H1 (cell line): ENCODE measurements around the gene HES3. TPM values are rescaled to one million over a fixed set of nuclear protein-coding genes. Genes with fewer than 3 reads are reported as not detected.

Source experiments
- CTCF ChIA-PET: fragments of 300-600 bp; sonication (Branson Sonifier 250); formaldehyde crosslinking; loops from one replicate; lab custom pipeline; 2021; ENCODE audit not compliant: partially characterized antibody; lab: Charles Lee
- POLR2A ChIA-PET: fragments of 300-600 bp; sonication (Branson Sonifier 250); formaldehyde crosslinking; loops from one replicate; lab custom pipeline; 2021; ENCODE audit warnings: inconsistent platforms; ENCODE audit not compliant: partially characterized antibody; lab: Charles Lee
- DNase-seq, 2 experiments: peaks; one replicate each; pipeline versions ENCODE4 v3.0.0 to v3.0.0-alpha.2; 2010 to 2022; ENCODE audit warnings: low spot score in 2 of 2, low read depth in 1 of 2, mixed read lengths in 1 of 2
- FAIRE-seq: peaks from 2 replicates; lab custom pipeline; 2011; peaks lifted over from hg19 to GRCh38; lab: Jason Lieb, UNC
- H2AFZ ChIP-seq: 2 replicates; pipeline ENCODE4 v1.8.1; 2012; ENCODE audit warnings: low read length, inconsistent platforms
- H2AK5ac ChIP-seq: 2 replicates; pipeline ENCODE4 v1.6.1; 2013; ENCODE audit warnings: low read depth, low read length
- H2BK120ac ChIP-seq: replicated peaks from 2 replicates; pipeline ENCODE3; 2013; ENCODE audit warnings: low read depth, low read length, inconsistent platforms
- H2BK12ac ChIP-seq: 2 replicates; pipeline ENCODE4 v1.6.1; 2013; ENCODE audit warnings: low read depth, low read length
- H2BK15ac ChIP-seq: 2 replicates; pipeline ENCODE4 v1.6.1; 2013; ENCODE audit warnings: low read length
- H2BK20ac ChIP-seq: 2 replicates; pipeline ENCODE4 v1.6.1; 2013; ENCODE audit warnings: low read length
- H2BK5ac ChIP-seq: 2 replicates; pipeline ENCODE4 v1.6.1; 2013; ENCODE audit warnings: low read depth, low read length
- H3K14ac ChIP-seq: 2 replicates; pipeline ENCODE4 v1.6.1; 2013; ENCODE audit warnings: inconsistent platforms; ENCODE audit not compliant: insufficient read length
- H3K18ac ChIP-seq: 2 replicates; pipeline ENCODE4 v1.6.1; 2013; ENCODE audit warnings: low read length; ENCODE audit errors: extremely low read depth
- H3K23ac ChIP-seq: 2 replicates; pipeline ENCODE4 v1.6.1; 2013; ENCODE audit warnings: inconsistent platforms; ENCODE audit not compliant: insufficient read length
- H3K23me2 ChIP-seq: 2 replicates; pipeline ENCODE4 v1.6.1; 2013; ENCODE audit warnings: low read depth, low read length
- H3K27ac ChIP-seq: 2 replicates; pipeline ENCODE4 v1.6.1; 2011; ENCODE audit warnings: low read depth, low read length, inconsistent platforms
- H3K27me3 ChIP-seq, 4 experiments: replicated peaks in 1 of 4; 1 replicate in 1 of 4; 2 replicates in 3 of 4; pipeline versions ENCODE4 v1.6.1 to v1.8.1; 2011 to 2013; ENCODE audit warnings: low read length in 3 of 4, mild to moderate bottlenecking in 3 of 4, inconsistent platforms in 2 of 4, mixed read lengths in 2 of 4, moderate library complexity in 1 of 4; ENCODE audit not compliant: control insufficient read depth in 3 of 4, insufficient read depth in 3 of 4; ENCODE audit errors: extremely low read depth in 1 of 4
- H3K36me3 ChIP-seq, 4 experiments: 2 replicates each; pipeline versions ENCODE4 v1.6.1 to v1.8.1; 2011 to 2013; ENCODE audit warnings: mild to moderate bottlenecking in 4 of 4, low read length in 3 of 4, moderate library complexity in 2 of 4, control low read depth in 1 of 4, inconsistent platforms in 1 of 4; ENCODE audit not compliant: insufficient read depth in 4 of 4, control insufficient read depth in 2 of 4
- H3K4ac ChIP-seq: replicated peaks from 2 replicates; pipeline ENCODE3; 2013; ENCODE audit warnings: low read length, low read depth, mixed read lengths, inconsistent platforms; ENCODE audit not compliant: insufficient read length
- H3K4me1 ChIP-seq, 4 experiments: replicated peaks in 1 of 4; 1 replicate in 1 of 4; 2 replicates in 3 of 4; pipeline versions ENCODE4 v1.6.1 to v1.8.1; 2011 to 2013; ENCODE audit warnings: low read length in 3 of 4, inconsistent platforms in 2 of 4, mixed read lengths in 1 of 4; ENCODE audit not compliant: insufficient read depth in 4 of 4, control insufficient read depth in 3 of 4
- H3K4me2 ChIP-seq, 2 experiments: 2 replicates each; pipeline versions ENCODE4 v1.6.1 to v1.8.1; 2011 to 2013; ENCODE audit warnings: low read depth in 2 of 2, low read length in 2 of 2, control low read depth in 1 of 2, inconsistent platforms in 1 of 2, mild to moderate bottlenecking in 1 of 2; ENCODE audit not compliant: insufficient read depth in 1 of 2
- H3K4me3 ChIP-seq, 4 experiments: fragments of 200-600, 300-600 bp in 1 of 4; sonication (generic), shearing (Covaris generic), sonication (Bioruptor Twin) in 1 of 4; 2 replicates each; pipeline versions ENCODE4 v1.5.1 to v1.8.1; 2011 to 2016; ENCODE audit warnings: low read length in 4 of 4, low read depth in 3 of 4, control low read depth in 2 of 4, inconsistent platforms in 2 of 4, mild to moderate bottlenecking in 2 of 4, mixed read lengths in 1 of 4, moderate library complexity in 1 of 4; ENCODE audit not compliant: insufficient read depth in 2 of 4; ENCODE audit errors: extremely low read depth in 1 of 4
- H3K56ac ChIP-seq: replicated peaks from 2 replicates; pipeline ENCODE3; 2013; ENCODE audit warnings: low read depth, mild to moderate bottlenecking, mixed read lengths, low read length, inconsistent platforms; ENCODE audit not compliant: insufficient read length
- H3K79me1 ChIP-seq: 2 replicates; pipeline ENCODE4 v1.6.1; 2013; ENCODE audit warnings: low read depth, low read length, control low read depth
- H3K79me2 ChIP-seq, 2 experiments: 2 replicates each; pipeline versions ENCODE4 v1.6.1 to v1.8.1; 2012 to 2013; ENCODE audit warnings: low read length in 2 of 2, mild to moderate bottlenecking in 2 of 2, inconsistent platforms in 1 of 2; ENCODE audit not compliant: insufficient read depth in 2 of 2, control insufficient read depth in 1 of 2
- H3K9ac ChIP-seq, 4 experiments: replicated peaks in 1 of 4; 1 replicate in 1 of 4; 2 replicates in 3 of 4; pipeline versions ENCODE4 v1.6.1 to v1.8.1; 2011 to 2013; ENCODE audit warnings: low read depth in 3 of 4, low read length in 3 of 4, control low read depth in 2 of 4, mild to moderate bottlenecking in 2 of 4, moderate library complexity in 2 of 4, inconsistent platforms in 1 of 4; ENCODE audit errors: extremely low read depth in 1 of 4
- H3K9me3 ChIP-seq, 2 experiments: 2 replicates each; pipeline versions ENCODE4 v1.6.1 to v1.8.1; 2012 to 2013; ENCODE audit warnings: mild to moderate bottlenecking in 2 of 2, moderate library complexity in 2 of 2, control low read depth in 1 of 2, inconsistent platforms in 1 of 2, low read depth in 1 of 2, low read length in 1 of 2, mixed read lengths in 1 of 2; ENCODE audit not compliant: insufficient read depth in 2 of 2
- H4K20me1 ChIP-seq, 2 experiments: replicated peaks in 1 of 2; 2 replicates each; pipeline versions ENCODE3 to v1.8.1; 2011 to 2013; ENCODE audit warnings: inconsistent platforms in 2 of 2, low read length in 2 of 2, mild to moderate bottlenecking in 1 of 2; ENCODE audit not compliant: insufficient read depth in 2 of 2, control insufficient read depth in 1 of 2
- H4K5ac ChIP-seq: 2 replicates; pipeline ENCODE4 v1.6.1; 2013; ENCODE audit warnings: low read length, low read depth, mixed read lengths, inconsistent platforms; ENCODE audit not compliant: insufficient read length
- H4K8ac ChIP-seq: 2 replicates; pipeline ENCODE4 v1.8.0; 2013; ENCODE audit warnings: mild to moderate bottlenecking, moderate library complexity, low read length, inconsistent platforms; ENCODE audit not compliant: insufficient read depth; ENCODE audit errors: extremely low read depth
- H4K91ac ChIP-seq: replicated peaks from 2 replicates; pipeline ENCODE3; 2013; ENCODE audit warnings: low read length, mixed read lengths, inconsistent platforms; ENCODE audit not compliant: insufficient read length
- BACH1 ChIP-seq: IDR thresholded peaks from 2 replicates; pipeline ENCODE4 v1.6.1; 2012; ENCODE audit warnings: low read length, improper control_type of control experiment
- EP300 ChIP-seq, 2 experiments: IDR thresholded peaks; 1 replicate in 1 of 2; 2 replicates in 1 of 2; pipeline ENCODE4 v1.6.1; 2011 to 2012; ENCODE audit warnings: low read depth in 2 of 2, low read length in 2 of 2, mild to moderate bottlenecking in 2 of 2, borderline replicate concordance in 1 of 2, inconsistent platforms in 1 of 2, moderate library complexity in 1 of 2
- FOSL1 ChIP-seq: IDR thresholded peaks from 2 replicates; pipeline ENCODE4 v1.6.1; 2011; ENCODE audit warnings: mild to moderate bottlenecking, low read depth, low read length, moderate library complexity; ENCODE audit not compliant: insufficient read depth
- KDM1A ChIP-seq: fragments of 200-600, 300-600 bp; sonication (generic); IDR thresholded peaks from 2 replicates; pipeline ENCODE4 v1.7.1; 2016; ENCODE audit warnings: mild to moderate bottlenecking, low read length, borderline replicate concordance
- KDM4A ChIP-seq: IDR thresholded peaks from one replicate; pipeline ENCODE4 v1.7.1; 2012; ENCODE audit warnings: low read depth, mild to moderate bottlenecking, moderate library complexity, low read length, inconsistent platforms; ENCODE audit not compliant: severe bottlenecking
- KDM5A ChIP-seq: fragments of 200-600 bp; IDR thresholded peaks from 2 replicates; pipeline ENCODE4 v1.7.1; 2012; ENCODE audit warnings: mild to moderate bottlenecking, low read length, inconsistent platforms, mixed read lengths
- MAFK ChIP-seq: IDR thresholded peaks from 2 replicates; pipeline ENCODE4 v1.6.1; 2012; ENCODE audit warnings: low read depth, mild to moderate bottlenecking, improper control_type of control experiment, low read length
- MAX ChIP-seq: IDR thresholded peaks from 2 replicates; pipeline ENCODE4 v1.6.1; 2012; ENCODE audit warnings: inconsistent platforms
- PHF8 ChIP-seq: fragments of 200-600 bp; sonication (generic); conservative IDR thresholded peaks from 2 replicates; pipeline ENCODE4 v1.7.1; 2012; ENCODE audit warnings: low read depth, mild to moderate bottlenecking, inconsistent platforms, low read length, moderate library complexity
- POLR2A ChIP-seq, 2 experiments: IDR thresholded peaks; 1 replicate in 1 of 2; 2 replicates in 1 of 2; pipeline ENCODE4 v1.6.1; 2011; ENCODE audit warnings: low read depth in 2 of 2, low read length in 2 of 2, mild to moderate bottlenecking in 2 of 2; ENCODE audit errors: control extremely low read depth in 1 of 2
- POU5F1 ChIP-seq: IDR thresholded peaks from 2 replicates; pipeline ENCODE4 v1.6.1; 2011; ENCODE audit warnings: low read depth, mild to moderate bottlenecking, low read length, moderate library complexity
- SIN3A ChIP-seq, 2 experiments: IDR thresholded peaks in 1 of 2; conservative IDR thresholded peaks in 1 of 2; 2 replicates each; pipeline ENCODE4 v1.6.1; 2011 to 2012; ENCODE audit warnings: low read length in 2 of 2, improper control_type of control experiment in 1 of 2, low read depth in 1 of 2, mild to moderate bottlenecking in 1 of 2
- YY1 ChIP-seq: IDR thresholded peaks from 2 replicates; pipeline ENCODE4 v1.6.1; 2011; ENCODE audit warnings: low read depth, mild to moderate bottlenecking, low read length
- WGBS, 2 experiments: shearing (Covaris generic) in 1 of 2; methylation state at CpG; one replicate each; pipeline versions ENCODE4 v1.1.6 to v1.1.7; 2013 to 2015; ENCODE audit warnings: low lambda C conversion rate in 2 of 2, mixed read lengths in 2 of 2, inconsistent platforms in 1 of 2, low coverage in 1 of 2, missing lambda C conversion rate in 1 of 2; ENCODE audit not compliant: insufficient replicate concordance in 2 of 2, insufficient coverage in 1 of 2, insufficient read length in 1 of 2; ENCODE audit errors: extremely low coverage in 1 of 2, missing lambda C conversion rate in 1 of 2; 5-methylcytosine and 5-hydroxymethylcytosine counted together
- polyA plus RNA-seq, 7 experiments: library from polyadenylated mRNA; depleted of rRNA in 3 of 7; stranded (reverse) in 5 of 7; unstranded in 2 of 7; fragments of >200 nt in 5 of 7; fragments of 200-250 nt in 2 of 7; gene quantifications; 1 replicate in 5 of 7; 2 replicates in 1 of 7; 4 replicates in 1 of 7; pipeline versions ENCODE4 v1.2.1 to v1.2.3, GENCODE V29; 2011 to 2013; ENCODE audit warnings: missing spikeins in 2 of 7, mixed read lengths in 2 of 7
- total RNA-seq: library from RNA; stranded (reverse); fragmentation: NEBNext Ultra II Directional; extraction: Animal tissue kit (Norgen Biotek cat#: 25700); gene quantifications from 2 replicates; pipeline ENCODE4 v1.2.1, GENCODE V29; 2021

HES3 gene
- total and polyA plus RNA-seq, 2 of the 8 experiments (the other 6 are each of a cell fraction or from before 2014, with no cell fraction given), result 38.8 to 54.3 TPM

GRCh38 chr1:6294890-6295556 lies 51.0 kb downstream of the HES3 start:
- FAIRE-seq (no peak), DNase-seq (no peak)
- H3K56ac ChIP-seq, result no peak overlapping the region
- H3K36me3 ChIP-seq, result peaks cover 5 to 12% (median 8%) of the 10 kb centered on the region in 4 experiments; a peak in 4 of 8 replicates
- no peak overlapping the region for H2AK5ac ChIP-seq
- H3K14ac ChIP-seq, result no peak overlapping the region
- no peak overlapping the region for H3K18ac ChIP-seq
- H4K91ac ChIP-seq, result no peak overlapping the region
- no peak overlapping the region for H3K4me2 ChIP-seq
- WGBS, 2 experiments, result 95% methylated on average over 23 of the region's 23 CpGs; no CpG with 5 or more reads in 1 of the 2 experiments
- H3K9me3 ChIP-seq, result no peaks in the 10 kb centered on the region
- no peak overlapping the region for H4K5ac ChIP-seq
- H3K4me1 ChIP-seq, result no peaks in the 10 kb centered on the region
- H3K79me1 ChIP-seq, result no peaks in the 10 kb centered on the region
- H3K4me3 ChIP-seq, result no peak overlapping the region
- no peak overlapping the region; the same call in 1 of the 2 replicates for H2BK5ac ChIP-seq
- no peak overlapping the region for H2BK15ac ChIP-seq
- H3K27ac ChIP-seq, result no peak overlapping the region
- H3K9ac ChIP-seq, result no peak overlapping the region
- POLR2A ChIA-PET, result no interaction called here
- no peak overlapping the region for H2BK120ac ChIP-seq
- no peak overlapping the region for H3K4ac ChIP-seq
- no peak overlapping the region for H2BK12ac ChIP-seq
- H3K27me3 ChIP-seq, result no peaks in the 10 kb centered on the region
- peaks cover 0 to 10% of the 10 kb centered on the region in 2 experiments for H4K20me1 ChIP-seq
- CTCF ChIA-PET, result interaction anchor here (0.9 to 4.7 kb wide), 8 partner anchors 13 to 90 kb away, joined by 3 to 14 read pairs (median 4); no protein-coding TSS in a partner anchor
- no peak overlapping the region for H2BK20ac ChIP-seq
- H3K23ac ChIP-seq, result no peak overlapping the region
- H2AFZ ChIP-seq, result no peak overlapping the region
- H3K79me2 ChIP-seq, result no peaks in the 10 kb centered on the region
- no peak overlapping the region for H4K8ac ChIP-seq
- H3K23me2 ChIP-seq, result no peaks in the 10 kb centered on the region
- TF ChIP-seq POLR2A (IDR thresholded peaks at IDR 0.05; ENCODE audit: control extremely low read depth in 1 of 2, low read depth in 2 of 2, low read length in 2 of 2) (no peak), KDM4A (no peak), KDM1A (no peak), YY1 (no peak), PHF8 (no peak), BACH1 (no peak), MAFK (no peak), KDM5A (no peak), FOSL1 (no peak), POU5F1 (no peak), SIN3A (conservative IDR thresholded peaks at IDR 0.05 in 1 of 2, IDR thresholded peaks at IDR 0.05 in 1 of 2; ENCODE audit: low read depth in 1 of 2, low read length in 2 of 2) (no peak), EP300 (IDR thresholded peaks at IDR 0.05; ENCODE audit: borderline replicate concordance in 1 of 2, low read depth in 2 of 2, low read length in 2 of 2) (no peak), MAX (no peak)
